GM21381 (cell line): ENCODE data around the gene SYNJ1.
"Not testable (repeated sequence)": the region's sequence is repeated elsewhere in the genome, so short reads cannot be mapped to it uniquely, and the experiment has no call there.

Experiments used
- ATAC-seq: cut with Tn5 transposase; IDR thresholded peaks from one replicate; pipeline ENCODE4 v1.9.1; 2021; ENCODE audit warnings: mild to moderate bottlenecking, moderate library complexity; ENCODE audit not compliant: unreplicated experiment

Gene SYNJ1, protein sequence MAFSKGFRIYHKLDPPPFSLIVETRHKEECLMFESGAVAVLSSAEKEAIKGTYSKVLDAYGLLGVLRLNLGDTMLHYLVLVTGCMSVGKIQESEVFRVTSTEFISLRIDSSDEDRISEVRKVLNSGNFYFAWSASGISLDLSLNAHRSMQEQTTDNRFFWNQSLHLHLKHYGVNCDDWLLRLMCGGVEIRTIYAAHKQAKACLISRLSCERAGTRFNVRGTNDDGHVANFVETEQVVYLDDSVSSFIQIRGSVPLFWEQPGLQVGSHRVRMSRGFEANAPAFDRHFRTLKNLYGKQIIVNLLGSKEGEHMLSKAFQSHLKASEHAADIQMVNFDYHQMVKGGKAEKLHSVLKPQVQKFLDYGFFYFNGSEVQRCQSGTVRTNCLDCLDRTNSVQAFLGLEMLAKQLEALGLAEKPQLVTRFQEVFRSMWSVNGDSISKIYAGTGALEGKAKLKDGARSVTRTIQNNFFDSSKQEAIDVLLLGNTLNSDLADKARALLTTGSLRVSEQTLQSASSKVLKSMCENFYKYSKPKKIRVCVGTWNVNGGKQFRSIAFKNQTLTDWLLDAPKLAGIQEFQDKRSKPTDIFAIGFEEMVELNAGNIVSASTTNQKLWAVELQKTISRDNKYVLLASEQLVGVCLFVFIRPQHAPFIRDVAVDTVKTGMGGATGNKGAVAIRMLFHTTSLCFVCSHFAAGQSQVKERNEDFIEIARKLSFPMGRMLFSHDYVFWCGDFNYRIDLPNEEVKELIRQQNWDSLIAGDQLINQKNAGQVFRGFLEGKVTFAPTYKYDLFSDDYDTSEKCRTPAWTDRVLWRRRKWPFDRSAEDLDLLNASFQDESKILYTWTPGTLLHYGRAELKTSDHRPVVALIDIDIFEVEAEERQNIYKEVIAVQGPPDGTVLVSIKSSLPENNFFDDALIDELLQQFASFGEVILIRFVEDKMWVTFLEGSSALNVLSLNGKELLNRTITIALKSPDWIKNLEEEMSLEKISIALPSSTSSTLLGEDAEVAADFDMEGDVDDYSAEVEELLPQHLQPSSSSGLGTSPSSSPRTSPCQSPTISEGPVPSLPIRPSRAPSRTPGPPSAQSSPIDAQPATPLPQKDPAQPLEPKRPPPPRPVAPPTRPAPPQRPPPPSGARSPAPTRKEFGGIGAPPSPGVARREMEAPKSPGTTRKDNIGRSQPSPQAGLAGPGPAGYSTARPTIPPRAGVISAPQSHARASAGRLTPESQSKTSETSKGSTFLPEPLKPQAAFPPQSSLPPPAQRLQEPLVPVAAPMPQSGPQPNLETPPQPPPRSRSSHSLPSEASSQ (N-terminal part only)

DNA sequence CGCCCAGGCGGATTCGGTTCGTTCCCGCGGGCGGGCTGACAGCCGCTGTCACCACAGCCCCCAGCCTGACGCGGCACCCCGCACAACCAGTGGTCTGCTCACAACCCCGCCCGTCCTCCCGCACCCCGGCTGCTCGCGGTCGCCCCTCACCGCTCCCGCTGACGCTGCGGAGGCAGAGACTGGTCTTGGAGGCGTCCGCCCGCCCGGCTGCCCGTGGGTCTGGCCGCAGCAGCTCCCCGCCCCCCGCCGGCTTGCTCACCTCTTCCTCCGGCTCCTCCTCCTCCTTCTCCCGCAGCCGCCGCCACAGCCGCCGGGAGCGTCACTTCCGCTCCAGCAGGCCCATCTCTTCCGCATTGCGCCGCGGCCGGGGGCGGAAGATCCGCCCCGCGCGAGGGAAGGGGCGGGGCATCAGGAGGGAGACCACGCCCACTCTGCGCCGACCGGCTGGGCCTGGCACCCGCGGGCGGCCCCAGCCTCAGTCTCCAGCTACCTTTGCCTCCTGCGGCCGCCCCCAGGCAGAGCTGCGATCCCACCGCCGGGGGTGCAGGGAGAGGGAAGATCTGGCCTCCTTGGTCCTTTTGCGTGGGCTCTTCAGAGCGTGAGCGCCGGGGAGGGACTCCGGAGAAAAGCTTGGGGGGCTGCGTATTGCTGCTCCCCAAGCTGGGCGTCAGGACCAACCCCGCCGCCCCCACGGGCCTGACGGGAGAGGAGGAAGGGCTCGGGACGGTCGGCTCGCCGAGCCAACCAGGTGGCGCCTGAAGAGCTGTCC lies at the start of gene SYNJ1:
Gene SYNJ1 (minus strand): TSS at position 327 of the 769 bp plus-strand sequence. CDS start 1,118 bp downstream, outside the sequence.
- ATAC-seq, result peak; percentile 88

DNA sequence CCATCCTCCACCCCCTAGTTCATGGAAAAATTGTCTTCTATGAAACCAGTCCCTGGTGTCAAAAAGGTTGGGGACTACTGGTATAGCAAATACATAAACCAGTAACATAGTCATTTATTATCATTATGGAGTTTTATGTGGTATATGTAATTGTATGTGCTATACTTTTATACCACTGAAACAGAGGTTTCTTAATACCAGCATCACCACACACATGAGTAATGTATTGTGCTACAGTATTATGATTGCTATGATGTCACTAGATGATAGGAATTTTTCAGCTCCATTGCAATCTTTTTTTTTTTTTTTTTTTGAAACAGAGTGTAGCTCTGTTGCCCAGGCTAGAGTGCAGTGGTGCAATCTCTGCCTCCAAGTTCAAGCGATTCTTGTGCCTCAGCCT lies 49.5 kb upstream of the SYNJ1 start:
- ATAC-seq, result no peak

DNA sequence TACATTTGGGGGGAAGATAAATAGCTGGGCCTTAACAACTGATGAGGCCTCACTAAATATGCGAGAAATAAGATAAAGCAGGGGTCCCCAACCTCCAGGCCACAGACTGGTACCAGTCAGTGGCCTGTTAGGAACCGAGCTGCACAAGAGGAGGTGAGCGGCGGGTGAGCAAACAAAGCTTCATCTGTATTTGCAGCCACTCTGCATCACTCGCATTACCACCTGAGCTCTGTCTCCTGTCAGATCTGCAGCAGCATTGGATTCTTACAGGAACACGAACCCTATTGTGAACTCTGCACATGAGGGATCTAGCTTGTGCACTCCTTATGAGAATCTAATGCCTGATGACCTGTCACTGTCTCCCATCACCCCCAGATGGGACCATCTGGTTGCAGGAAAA lies 48.9 kb upstream of the SYNJ1 start:
- no peak for ATAC-seq

DNA sequence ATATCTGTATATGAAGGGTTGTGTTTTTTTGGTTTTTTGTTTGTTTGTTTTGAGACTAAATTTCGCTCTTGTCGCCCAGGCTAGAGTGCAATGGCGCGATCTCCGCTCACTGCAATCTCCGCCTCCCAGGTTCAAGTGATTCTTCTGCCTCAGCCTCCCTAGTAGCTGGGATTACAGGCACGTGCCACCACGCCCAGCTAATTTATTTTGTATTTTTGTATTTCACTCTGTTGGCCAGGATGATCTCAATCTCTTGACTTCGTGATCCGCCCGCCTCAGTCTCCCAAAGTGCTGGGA lies 45.2 kb upstream of the SYNJ1 start:
- not testable (repeated sequence) for ATAC-seq

DNA sequence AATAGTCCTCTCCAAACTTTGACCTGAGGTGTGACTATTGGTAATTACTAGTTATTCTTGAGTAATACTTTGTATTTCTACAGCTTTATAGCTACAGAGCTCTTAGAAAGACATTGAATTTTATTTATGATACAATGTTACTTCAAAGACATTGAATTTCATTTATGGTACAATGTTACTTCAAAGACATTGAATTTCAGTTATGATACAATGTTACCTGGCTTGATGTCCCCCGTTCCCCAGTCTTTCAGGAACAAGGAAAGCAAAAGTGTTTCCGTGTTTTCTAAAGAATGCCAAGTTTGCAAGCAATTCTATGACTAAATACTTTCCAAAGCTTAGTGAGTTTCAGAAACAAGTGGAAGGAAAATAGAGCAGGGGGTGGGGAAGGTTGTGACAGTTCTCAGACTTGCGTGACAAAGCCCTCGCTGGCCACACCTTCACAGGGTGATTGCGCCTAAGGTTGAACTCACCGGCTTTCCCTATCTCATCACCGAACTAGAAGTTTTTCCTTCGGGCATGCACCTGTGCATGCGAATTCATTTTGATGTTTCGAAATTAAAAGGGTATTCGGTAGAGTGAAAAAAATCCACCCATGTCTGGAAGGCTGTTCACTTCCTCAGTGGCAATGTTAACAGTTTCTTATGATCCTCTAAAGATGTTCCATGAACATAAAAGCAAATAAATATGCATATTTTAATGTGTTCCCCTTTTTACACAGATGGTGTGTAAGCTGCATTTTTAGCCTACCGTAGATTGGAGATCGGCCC lies 44.7 kb upstream of the SYNJ1 start:
- no peak for ATAC-seq

DNA sequence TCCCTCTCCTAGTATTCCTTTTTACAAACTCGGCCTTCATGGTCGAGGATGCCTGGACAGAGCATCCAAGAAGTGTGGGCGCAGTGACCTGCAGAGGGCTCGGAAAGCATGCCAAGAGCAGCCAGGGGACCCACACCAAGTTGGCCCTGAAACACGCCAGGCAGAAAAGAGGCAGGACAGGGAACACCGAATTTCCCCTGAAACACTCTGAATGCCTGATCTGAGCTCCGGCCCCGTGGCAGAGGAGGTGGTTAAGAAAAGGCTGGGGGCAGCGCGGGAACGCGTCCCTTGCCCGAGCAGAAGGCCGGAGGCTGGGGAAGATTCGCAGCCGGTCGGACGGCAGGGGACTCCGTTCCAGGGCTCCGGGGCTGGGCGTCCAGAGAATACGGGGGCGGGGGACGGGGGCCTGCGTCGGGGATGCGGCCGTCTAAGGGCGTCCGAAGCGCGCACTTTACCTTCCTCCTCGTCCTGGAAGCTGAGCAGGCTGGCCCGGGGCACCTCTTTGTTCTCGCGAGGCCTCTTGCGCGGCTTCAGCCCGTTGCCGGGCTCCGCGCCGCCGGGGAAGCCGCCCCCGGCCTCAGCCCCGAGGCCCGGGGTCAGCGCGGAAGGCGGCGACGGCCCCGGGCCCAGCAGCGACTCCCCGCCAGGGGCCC lies 43.2 kb upstream of the SYNJ1 start:
- peak; percentile 35 for ATAC-seq

DNA sequence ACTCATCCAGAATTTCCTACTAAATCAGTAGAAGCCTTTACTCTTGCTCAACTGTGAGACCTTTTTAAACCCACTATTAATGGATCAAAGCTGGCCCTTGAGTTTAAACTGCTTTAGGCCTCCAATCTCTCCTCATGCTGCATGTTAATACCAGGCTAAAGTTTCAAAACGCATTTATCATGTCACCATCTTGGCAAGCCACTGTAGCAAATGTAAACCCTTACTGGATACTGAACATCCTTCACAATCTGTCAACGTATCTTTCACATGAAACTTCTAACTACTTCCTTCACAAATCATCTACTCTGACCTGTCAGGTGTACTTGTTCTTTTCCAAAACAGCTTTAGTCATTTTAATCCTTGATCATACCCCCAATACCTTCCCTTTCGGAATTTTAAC lies 40.7 kb upstream of the SYNJ1 start:
- ATAC-seq, result no peak

DNA sequence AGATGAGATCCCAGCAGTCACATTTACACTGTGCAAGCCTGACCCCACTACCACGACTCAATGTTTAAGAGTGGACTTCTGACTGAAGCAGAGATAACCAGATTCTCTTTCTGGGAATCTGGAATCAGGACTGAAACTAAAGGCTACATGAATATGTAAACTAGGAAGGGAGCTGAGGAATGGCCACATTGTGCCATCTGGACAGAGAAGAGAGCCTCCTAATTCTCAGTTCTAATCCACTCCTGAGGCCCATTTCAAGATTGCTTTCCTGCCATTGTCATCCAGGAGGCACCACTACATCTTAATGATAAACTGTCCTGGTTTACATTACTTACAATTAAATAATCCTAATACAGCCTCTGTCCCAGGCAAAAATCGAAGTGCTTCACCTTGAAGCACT lies 37.2 kb upstream of the SYNJ1 start:
- ATAC-seq, result no peak

DNA sequence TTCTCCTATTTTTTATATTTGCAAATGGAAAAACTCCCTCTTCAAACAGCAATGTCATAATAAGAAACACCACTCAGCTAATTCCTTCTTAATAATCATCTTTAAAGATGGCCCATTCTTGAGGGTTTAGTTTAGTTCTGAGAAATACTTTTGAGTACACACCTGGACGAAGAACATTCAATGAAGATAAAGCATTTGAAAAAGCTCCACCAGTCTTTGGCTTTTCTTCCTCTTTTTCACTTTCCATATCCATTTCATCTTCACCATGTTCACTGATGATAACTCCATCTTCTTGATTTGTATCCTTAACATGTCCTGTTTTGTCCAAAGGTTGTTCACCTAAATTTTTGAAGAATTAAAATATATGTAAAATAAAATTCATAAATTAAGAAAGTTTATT lies 36.4 kb upstream of the SYNJ1 start:
- no peak for ATAC-seq

DNA sequence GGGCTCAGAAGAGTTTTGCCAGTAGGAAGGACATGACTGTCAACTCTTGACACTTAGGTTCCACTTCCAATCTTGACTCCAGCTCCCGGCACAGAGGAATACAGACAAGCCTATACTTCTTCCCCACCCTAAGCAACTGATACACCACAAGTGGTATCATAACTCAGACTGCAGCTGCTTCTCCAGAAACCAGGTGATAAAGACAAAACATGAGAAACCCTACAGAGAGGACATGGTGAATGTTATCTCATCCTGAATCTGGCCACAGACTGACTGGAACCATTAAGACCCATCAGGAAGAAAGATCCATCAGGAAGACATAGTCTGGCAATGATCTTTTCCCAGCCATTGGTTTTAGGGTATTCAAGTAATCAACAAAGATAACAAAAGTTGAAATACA lies 30.0 kb upstream of the SYNJ1 start:
- no peak for ATAC-seq

DNA sequence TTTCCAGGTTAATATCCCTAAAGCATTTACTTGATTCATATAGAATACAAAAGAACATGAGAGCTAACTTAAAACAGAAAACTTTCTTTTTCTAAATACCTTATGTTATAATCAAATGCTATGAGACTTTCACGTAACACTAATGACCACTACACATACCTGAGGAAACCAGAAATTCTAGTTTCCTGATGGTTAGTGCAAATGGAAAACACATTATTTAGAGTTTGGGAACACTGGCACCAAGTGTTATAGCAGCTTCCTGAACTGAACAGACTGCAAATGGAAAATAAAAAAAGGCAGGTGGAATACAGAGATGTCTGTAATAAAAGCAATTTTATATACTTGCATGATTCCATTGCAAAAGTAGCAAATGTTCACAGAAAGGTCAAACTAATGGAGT lies 28.3 kb upstream of the SYNJ1 start:
- no peak for ATAC-seq

DNA sequence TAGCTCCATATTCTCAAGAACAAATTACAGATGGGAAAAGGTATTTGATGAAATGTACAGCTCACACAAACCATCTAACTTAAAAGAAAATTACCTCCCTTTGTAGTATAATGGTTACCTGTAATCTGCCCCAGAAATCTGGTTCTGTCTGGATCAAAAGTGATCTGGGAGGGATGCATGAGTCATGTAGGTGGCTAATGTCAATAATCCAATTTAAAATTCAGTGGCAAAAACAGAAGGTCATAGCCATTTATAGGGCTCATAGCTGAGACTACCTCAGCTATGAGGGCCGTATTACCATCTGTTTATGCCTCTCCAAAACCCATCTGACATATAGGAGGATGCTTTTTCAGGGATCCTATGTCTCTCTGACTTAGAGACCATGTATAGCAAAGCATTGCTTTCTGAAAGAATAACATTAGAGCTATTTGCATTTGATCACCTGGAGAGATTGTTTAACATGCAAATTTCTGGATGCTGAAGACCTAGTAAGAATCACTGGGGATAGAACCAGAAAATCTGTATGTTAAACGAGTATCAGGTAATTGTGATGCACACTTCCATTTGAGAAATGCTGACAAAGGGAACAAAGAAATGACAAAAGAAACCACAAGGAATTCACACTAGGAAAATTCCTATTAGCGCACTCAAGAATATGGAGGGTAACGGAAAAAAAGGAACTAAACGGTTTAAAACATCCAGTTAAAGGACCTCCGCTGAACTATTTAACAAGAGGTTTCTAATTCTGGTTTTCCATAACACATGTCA lies 26.2 kb upstream of the SYNJ1 start:
- ATAC-seq, result no peak

DNA sequence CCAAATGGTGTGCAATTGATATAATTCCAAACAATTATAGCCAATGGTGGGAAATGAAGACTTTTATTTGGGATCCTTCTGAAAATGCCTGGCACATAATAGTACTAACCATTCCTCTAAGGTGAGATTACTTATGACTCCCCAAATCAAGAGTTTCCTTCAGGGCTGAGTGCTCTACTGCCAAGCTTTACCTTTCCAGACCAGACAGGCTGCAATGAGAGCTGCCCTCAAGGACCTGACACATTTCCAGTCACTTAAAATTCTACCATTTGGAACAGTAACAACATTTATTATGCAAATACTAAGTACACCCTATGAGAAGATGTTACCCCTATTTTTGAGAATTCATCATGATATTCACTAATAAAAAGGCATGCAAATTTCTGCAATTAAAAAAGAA lies 22.6 kb upstream of the SYNJ1 start:
- no peak for ATAC-seq

DNA sequence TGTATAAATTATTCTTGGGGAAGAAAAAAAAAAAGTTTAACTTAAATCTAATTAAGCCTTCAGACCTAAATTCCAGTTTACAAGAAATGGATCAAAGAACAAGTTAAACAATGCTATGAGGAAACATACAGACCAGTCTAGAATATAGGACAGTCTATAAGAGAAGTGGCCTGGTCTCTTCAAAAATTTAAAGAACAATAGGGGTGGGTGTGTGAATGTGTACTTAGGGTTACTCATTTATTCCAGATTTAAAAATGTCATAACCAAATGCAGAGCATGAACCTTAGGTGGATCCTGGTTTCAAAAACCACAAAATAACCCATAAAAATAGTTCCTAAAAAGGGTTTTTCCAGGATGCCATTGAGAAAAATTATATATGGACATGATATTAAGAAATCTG lies 21.8 kb upstream of the SYNJ1 start:
- no peak for ATAC-seq

DNA sequence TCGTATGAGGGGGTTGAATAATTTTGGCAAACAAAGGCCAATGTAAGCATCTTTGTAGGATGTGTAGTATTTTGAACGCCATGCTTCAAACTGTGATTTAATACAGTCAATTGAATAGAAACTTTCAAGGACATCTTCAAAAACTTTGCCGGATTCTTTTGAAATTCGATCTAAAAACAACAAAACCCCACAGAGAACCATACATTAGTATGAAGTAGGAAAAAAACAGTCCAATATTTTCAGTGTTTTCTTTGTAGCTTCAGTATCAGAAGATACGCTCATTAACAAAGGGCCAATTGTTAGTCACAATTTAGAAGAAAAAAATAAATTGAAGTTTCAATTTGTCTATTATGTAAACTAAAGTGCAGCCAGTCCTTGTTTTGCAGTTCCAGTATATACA lies 20.7 kb upstream of the SYNJ1 start:
- no peak for ATAC-seq

DNA sequence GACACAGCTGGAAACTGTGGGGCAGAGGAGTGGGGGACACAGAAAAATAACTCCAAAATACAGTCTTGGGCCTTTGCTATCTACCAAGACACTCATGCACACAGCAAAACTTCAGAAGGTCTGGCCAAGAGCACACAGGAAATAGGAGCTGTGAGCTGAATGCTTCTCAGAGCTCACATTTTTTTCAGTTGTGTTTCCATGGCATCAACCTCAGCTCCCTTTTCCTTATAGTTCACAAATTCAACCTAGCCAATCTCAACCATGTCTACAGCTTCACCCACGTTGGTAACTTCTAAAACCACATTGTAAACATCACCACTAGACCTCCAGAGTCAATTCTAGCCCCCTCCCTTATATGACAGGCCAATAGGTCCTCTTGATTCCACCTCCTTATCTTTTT lies 19.6 kb upstream of the SYNJ1 start:
- ATAC-seq, result no peak

DNA sequence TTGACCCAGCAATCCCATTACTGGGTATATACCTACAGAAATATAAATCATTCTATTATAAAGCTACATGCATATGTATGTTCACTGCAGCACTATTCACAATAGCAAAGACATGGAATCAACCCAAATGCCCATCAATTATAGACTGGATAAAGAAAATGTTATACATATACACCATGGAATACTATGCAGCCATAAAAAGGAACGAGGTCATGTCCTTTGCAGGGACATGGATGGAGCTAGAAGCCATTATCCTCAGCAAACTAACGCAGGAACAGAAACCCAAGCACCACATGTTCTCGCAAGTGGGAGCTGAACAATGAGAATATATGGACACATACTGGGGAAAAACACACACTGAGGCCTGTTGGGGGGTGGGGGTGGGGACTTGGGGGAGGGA lies 18.9 kb upstream of the SYNJ1 start:
- not testable (repeated sequence) for ATAC-seq

DNA sequence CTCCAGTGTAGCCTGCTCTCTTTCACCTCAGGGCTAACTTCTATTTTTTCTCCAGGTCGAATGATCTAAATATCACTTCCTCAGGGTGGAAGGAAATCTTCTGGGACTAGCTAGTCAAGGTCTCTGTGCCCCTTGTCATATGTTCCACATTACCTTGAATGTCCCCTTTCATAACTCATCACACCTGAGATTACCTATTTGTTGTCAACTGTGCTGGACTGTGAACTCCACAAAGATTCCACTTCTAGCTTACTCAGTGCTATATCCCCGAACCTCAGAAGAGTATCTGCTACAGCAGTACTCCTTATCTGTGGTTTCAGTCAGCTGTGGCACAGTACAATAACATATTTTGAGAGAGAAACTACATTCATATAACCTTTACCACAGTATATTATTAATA lies 14.6 kb upstream of the SYNJ1 start:
- ATAC-seq, result no peak

DNA sequence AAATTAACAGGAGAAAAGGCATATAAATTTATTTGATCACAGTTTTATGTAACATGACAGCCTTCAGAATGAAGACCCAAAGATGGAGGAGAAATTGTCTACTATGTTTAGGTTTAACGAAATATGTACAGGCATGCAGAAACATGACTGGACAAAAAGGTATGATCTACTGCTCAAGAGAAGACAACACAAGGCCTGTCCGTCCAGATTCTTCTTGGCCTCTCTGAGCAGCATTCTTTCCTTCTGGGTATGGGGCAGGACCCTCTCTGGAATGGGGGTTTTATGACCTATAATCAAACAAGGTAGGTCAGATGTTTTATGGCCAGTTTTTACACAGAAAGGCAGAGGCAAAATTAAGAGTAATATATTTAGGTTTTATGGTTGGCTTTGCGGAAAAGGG lies 13.5 kb upstream of the SYNJ1 start:
- ATAC-seq, result no peak
